GM12878 (cell line): Measurements from ENCODE around the gene TOPORS. TPM values are rescaled to one million over a fixed set of nuclear protein-coding genes. Genes with fewer than 3 reads are reported as not detected.
"Not testable (repeated sequence)": the region's sequence is repeated elsewhere in the genome, so short reads cannot be mapped to it uniquely, and the experiment has no call there.

Experiments
- ATAC-seq: fragments of 200-7000 bp; cut with Tn5 transposase; 3 replicates; pipeline ENCODE4 v1.9.1; 2020; ENCODE audit warnings: mild to moderate bottlenecking, moderate library complexity
- BruUV-seq: library from RNA; stranded (reverse); fragments of 400-500 nt; replicated peaks from 2 replicates; lab custom pipeline; 2021; lab: Mats Ljungman, UMichigan
- CTCF ChIA-PET: fragments of 300-600 bp; sonication (Branson Sonifier 250); formaldehyde crosslinking; extraction: SDS; loops from one replicate; lab custom pipeline; 2021; ENCODE audit warnings: inconsistent platforms; lab: Yijun Ruan, JAX
- POLR2A ChIA-PET: fragments of 350-600 bp; formaldehyde crosslinking; extraction: SDS; loops from one replicate; lab custom pipeline; 2021; ENCODE audit warnings: inconsistent platforms; lab: Charles Lee
- RAD21 ChIA-PET: fragments of 300-600 bp; sonication (Branson Sonifier 250); formaldehyde crosslinking; loops from one replicate; lab custom pipeline; 2023; ENCODE audit warnings: antibody characterized with exemption; ENCODE audit not compliant: unreplicated experiment; lab: Charles Lee
- SMC1A ChIA-PET: fragments of 300-600 bp; sonication (Branson Sonifier 250); formaldehyde crosslinking; loops from one replicate; lab custom pipeline; 2023; ENCODE audit not compliant: unreplicated experiment, uncharacterized antibody; lab: Charles Lee
- DNase-seq: peaks from one replicate; pipeline ENCODE4 v3.0.0-alpha.2; 2011; ENCODE audit warnings: low read depth, low spot score
- FAIRE-seq: peaks from 3 replicates; lab custom pipeline; 2011; peaks lifted over from hg19 to GRCh38; lab: Jason Lieb, UNC
- H2AFZ ChIP-seq: 2 replicates; pipeline ENCODE4 v1.6.0; 2011; ENCODE audit warnings: low read depth, low read length, control low read depth; ENCODE audit not compliant: control insufficient read depth
- H3K27ac ChIP-seq: 2 replicates; pipeline ENCODE4 v1.5.1; 2011; ENCODE audit warnings: control low read depth; ENCODE audit not compliant: control insufficient read depth, insufficient read depth
- H3K27me3 ChIP-seq, 2 experiments: replicated peaks in 1 of 2; 2 replicates each; pipeline versions ENCODE4 v1.6.0 to v1.6.1; 2011; ENCODE audit warnings: low read length in 1 of 2; ENCODE audit not compliant: control insufficient read depth in 2 of 2, insufficient read depth in 2 of 2
- H3K36me3 ChIP-seq, 2 experiments: 2 replicates each; pipeline ENCODE4 v1.5.1; 2011; ENCODE audit warnings: low read length in 1 of 2; ENCODE audit not compliant: control insufficient read depth in 2 of 2, insufficient read depth in 2 of 2
- H3K4me1 ChIP-seq: 2 replicates; pipeline ENCODE4 v1.6.1; 2011; ENCODE audit warnings: mild to moderate bottlenecking, low read length, moderate library complexity, mixed read lengths; ENCODE audit not compliant: control insufficient read depth, insufficient read depth
- H3K4me2 ChIP-seq: 2 replicates; pipeline ENCODE4 v1.6.0; 2011; ENCODE audit warnings: control low read depth; ENCODE audit not compliant: control insufficient read depth, insufficient read depth
- H3K4me3 ChIP-seq: fragments of 200-600 bp; sonication (generic); 2 replicates; pipeline ENCODE4 v1.5.1; 2016
- H3K79me2 ChIP-seq: 2 replicates; pipeline ENCODE4 v1.6.0; 2011; ENCODE audit warnings: low read length; ENCODE audit not compliant: control insufficient read depth, insufficient read depth
- H3K9ac ChIP-seq: 2 replicates; pipeline ENCODE4 v1.8.0; 2011; ENCODE audit warnings: low read length, control low read depth, mixed read lengths; ENCODE audit not compliant: control insufficient read depth, insufficient read depth
- H3K9me3 ChIP-seq: replicated peaks from 3 replicates; pipeline ENCODE4 v1.5.1; 2011; ENCODE audit warnings: mild to moderate bottlenecking, low read length; ENCODE audit not compliant: control insufficient read depth, insufficient read depth
- H4K20me1 ChIP-seq: 2 replicates; pipeline ENCODE4 v1.6.0; 2011; ENCODE audit not compliant: control insufficient read depth, insufficient read depth
- MLLT1 ChIP-seq: fragments of 450-650 bp; IDR thresholded peaks from 2 replicates; pipeline ENCODE4 v1.6.1; 2016; ENCODE audit warnings: mild to moderate bottlenecking
- WGBS: methylation state at CpG from one replicate; pipeline ENCODE4 v1.1.6; 2016; ENCODE audit warnings: low lambda C conversion rate; ENCODE audit not compliant: insufficient replicate concordance, insufficient coverage; ENCODE audit errors: missing lambda C conversion rate; 5-methylcytosine and 5-hydroxymethylcytosine counted together
- in situ Hi-C: fragments of 300-500 bp; cut with MboI; formaldehyde crosslinking; loops from 9 replicates; pipeline ENCODE4 v1.14.3; 2018; ENCODE audit warnings: mixed read lengths
- intact Hi-C: fragments of 100-400 bp; cut with micrococcal nuclease; formaldehyde crosslinking; loops from one replicate; pipeline ENCODE4 v1.14.2; 2022; ENCODE audit not compliant: unreplicated experiment
- polyA plus RNA-seq, 11 experiments: library from polyadenylated mRNA; depleted of rRNA in 4 of 11; unstranded in 6 of 11; stranded (reverse) in 5 of 11; fragments of >200 nt; fragmentation: Nextera tagmentation in 4 of 11; fragmentation: Illumina TruSeq in 1 of 11; extraction: Ambion mirVana in 4 of 11; extraction: Trizol in 1 of 11; gene quantifications; 1 replicate in 1 of 11; 2 replicates in 10 of 11; pipeline versions ENCODE4 v1.2.1 to v1.2.3, GENCODE V29; 2011 to 2016; ENCODE audit warnings: inconsistent platforms in 2 of 11, missing spikeins in 2 of 11, low read depth in 1 of 11
- total RNA-seq, 4 experiments: library from RNA; depleted of rRNA in 3 of 4; stranded (reverse); fragments of >200 nt in 3 of 4; fragmentation: Illumina TruSeq in 1 of 4; extraction: Trizol in 1 of 4; gene quantifications; 2 replicates each; pipeline versions ENCODE4 v1.2.1 to v1.2.3, GENCODE V29; 2013 to 2021

TOPORS gene
- total and polyA plus RNA-seq, 10 of the 15 experiments (the other 5 are each of a cell fraction or from before 2014, with no cell fraction given): 6.0 to 27.8 (median 14.3) TPM

DNA sequence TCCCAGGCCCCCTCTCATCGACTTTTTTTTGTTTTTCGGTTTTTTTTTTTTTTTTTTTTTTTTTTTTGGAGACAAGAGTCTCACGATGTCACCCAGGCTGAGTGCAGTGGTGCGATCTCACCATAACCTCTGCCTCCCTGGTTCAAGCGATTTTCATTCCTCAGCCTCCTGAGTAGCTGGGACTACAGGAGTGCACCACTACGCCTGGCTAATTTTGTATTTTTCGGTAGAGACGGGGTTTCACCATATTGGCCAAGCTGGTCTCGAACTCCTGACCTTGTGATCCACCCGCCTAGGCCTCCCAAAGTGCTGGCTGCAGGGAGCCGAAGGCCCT lies 27.9 kb downstream of the TOPORS start:
- H3K27me3 ChIP-seq: not testable (repeated sequence)
- 97% methylated on average over 10 of the region's 11 CpGs for WGBS

More for the DNA sequence above, 27.9 kb downstream of the TOPORS start:
- ATAC-seq, H3K36me3 ChIP-seq, H3K27ac ChIP-seq, H3K9ac ChIP-seq, DNase-seq, BruUV-seq, H3K9me3 ChIP-seq, H4K20me1 ChIP-seq, in situ Hi-C loops, FAIRE-seq, H3K4me1 ChIP-seq, H2AFZ ChIP-seq: not testable (repeated sequence)
- Histone ChIP-seq H3K4me3 (peak overlapping the region; percentile 98), H3K79me2 (peaks cover 25% of the 10 kb centered on the region), H3K4me2 (peak overlapping the region; percentile 86)
- peak; percentile 95 for TF ChIP-seq MLLT1
- POLR2A ChIA-PET: interaction anchor here (2.5 to 3.3 kb wide), 3 partner anchors 26 to 140 kb away, joined by 9 to 19 read pairs (median 12); partner anchors contain the start of genes ACO1, SMIM27 and TOPORS
- intact Hi-C loops: loop anchor here (2.0 kb wide), 1 partner anchor 48 kb away; the partner anchor contains the start of gene NDUFB6
- RAD21 ChIA-PET: interaction anchor here (0.6 to 2.5 kb wide), 3 partner anchors 14 to 147 kb away, joined by 3 to 36 read pairs (median 4); partner anchors contain the start of gene ACO1
- SMC1A ChIA-PET: interaction anchor here (1.1 to 4.4 kb wide), 7 partner anchors 18 to 145 kb away, joined by 3 to 40 read pairs (median 6); partner anchors contain the start of genes ACO1 and NDUFB6
- CTCF ChIA-PET: interaction anchor here (1.0 to 3.3 kb wide), 6 partner anchors 21 to 145 kb away, joined by 3 to 58 read pairs (median 20); partner anchors contain the start of genes SMIM27 and TOPORS
